ENCODE measurements around the gene RTL5.
A peak's percentile ranks its signal among the peaks of the same experiment; 100 is the strongest.

RTL5 gene

DNA sequence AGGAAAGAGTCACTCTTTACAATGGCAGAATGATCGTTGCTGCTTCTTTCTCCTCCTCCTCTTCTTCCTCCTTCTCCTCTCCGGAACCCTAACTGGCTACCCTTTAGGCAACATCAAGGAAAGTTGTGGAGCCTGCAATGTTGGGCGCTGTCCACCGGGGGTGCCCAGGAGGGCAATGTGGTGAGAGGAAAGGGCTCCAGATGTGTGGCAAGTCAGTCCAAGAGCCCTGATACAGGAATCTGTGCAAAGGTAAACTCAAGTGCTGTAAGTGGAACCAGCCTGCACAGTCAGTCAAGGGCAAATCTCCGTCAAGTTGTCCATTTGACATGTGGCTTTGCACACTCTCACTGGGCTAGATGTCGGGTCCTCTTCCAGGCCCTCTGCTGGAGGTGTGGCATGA is 2.8 kb downstream of the RTL5 start:
- no peak overlapping the region for H3K4me2 ChIP-seq (ENCODE audit: low read length)
- H3K9me3 ChIP-seq (replicated peaks; ENCODE audit: low read length): no peaks in the 10 kb centered on the region
- H3K9ac ChIP-seq (ENCODE audit: low read depth, low read length): no peak overlapping the region
- H3K4me1 ChIP-seq (ENCODE audit: control insufficient read depth, insufficient read depth, low read length): peaks cover 11% of the 10 kb centered on the region
- peaks cover 56% of the 10 kb centered on the region for H3K27me3 ChIP-seq (ENCODE audit: control insufficient read depth, insufficient read depth, low read length)
- no peak overlapping the region for H3K4me3 ChIP-seq (ENCODE audit: low read length)
- H3K36me3 ChIP-seq (ENCODE audit: insufficient read depth, low read length): no peaks in the 10 kb centered on the region

GRCh38 chrX:72128183-72128834 is 3.4 kb downstream of the RTL5 start:
- no peaks in the 10 kb centered on the region for H3K9me3 ChIP-seq (replicated peaks; ENCODE audit: low read length)
- H3K9ac ChIP-seq (ENCODE audit: low read depth, low read length): no peak overlapping the region
- H3K36me3 ChIP-seq (ENCODE audit: insufficient read depth, low read length): no peaks in the 10 kb centered on the region
- H3K4me3 ChIP-seq (ENCODE audit: low read length): no peak overlapping the region
- H3K4me2 ChIP-seq (ENCODE audit: low read length): no peak overlapping the region
- peaks cover 11% of the 10 kb centered on the region for H3K4me1 ChIP-seq (ENCODE audit: control insufficient read depth, insufficient read depth, low read length)
- H3K27me3 ChIP-seq (ENCODE audit: control insufficient read depth, insufficient read depth, low read length): peaks cover 50% of the 10 kb centered on the region

- H3K9me3 ChIP-seq (replicated peaks; ENCODE audit: low read length): no peaks in the 10 kb centered on the region
- no peaks in the 10 kb centered on the region for H3K36me3 ChIP-seq (ENCODE audit: insufficient read depth, low read length)
- H3K9ac ChIP-seq (ENCODE audit: low read depth, low read length): no peak overlapping the region
- no peak overlapping the region for H3K4me3 ChIP-seq (ENCODE audit: low read length)
- peaks cover 11% of the 10 kb centered on the region for H3K4me1 ChIP-seq (ENCODE audit: control insufficient read depth, insufficient read depth, low read length)
- H3K27me3 ChIP-seq (ENCODE audit: control insufficient read depth, insufficient read depth, low read length): peaks cover 40% of the 10 kb centered on the region
- H3K4me2 ChIP-seq (ENCODE audit: low read length): no peak overlapping the region
Measured at GRCh38 chrX:72127332-72127731, 4.4 kb downstream of the RTL5 start.

DNA sequence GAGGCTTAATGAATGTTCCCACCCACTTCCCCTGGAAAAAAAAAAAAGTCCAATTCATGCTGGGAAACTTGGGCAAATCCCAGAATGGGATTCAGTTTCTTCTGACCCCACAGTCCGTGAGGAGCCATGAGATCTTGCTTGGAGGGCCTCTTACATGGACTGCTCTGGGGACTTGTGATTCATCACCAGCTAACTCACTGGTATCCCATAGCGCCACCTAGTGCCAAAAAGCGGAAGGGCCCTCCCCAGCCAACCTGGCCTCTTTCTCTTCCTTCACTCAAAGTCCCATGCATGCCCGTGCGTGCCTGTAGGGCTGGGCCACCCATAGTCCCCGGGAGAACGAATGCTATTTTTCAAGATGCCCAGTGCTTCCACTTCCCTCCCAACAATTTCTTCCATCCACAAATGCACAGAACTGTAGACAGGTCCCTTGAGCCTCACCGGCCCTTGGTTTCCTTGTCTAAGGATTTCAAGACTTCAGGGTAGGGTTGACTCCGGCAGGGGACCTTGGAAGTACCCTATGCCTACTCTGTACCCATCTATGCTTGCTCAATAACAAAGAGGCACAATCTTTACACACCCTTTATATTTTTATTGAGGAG is 5.1 kb downstream of the RTL5 start:
- peaks cover 40% of the 10 kb centered on the region for H3K27me3 ChIP-seq (ENCODE audit: control insufficient read depth, insufficient read depth, low read length)
- H3K9me3 ChIP-seq (replicated peaks; ENCODE audit: low read length): no peaks in the 10 kb centered on the region
- H3K36me3 ChIP-seq (ENCODE audit: insufficient read depth, low read length): no peaks in the 10 kb centered on the region
- H3K4me3 ChIP-seq (ENCODE audit: low read length): no peak overlapping the region
- H3K4me1 ChIP-seq (ENCODE audit: control insufficient read depth, insufficient read depth, low read length): peaks cover 12% of the 10 kb centered on the region
- no peak overlapping the region for H3K9ac ChIP-seq (ENCODE audit: low read depth, low read length)
- H3K4me2 ChIP-seq (ENCODE audit: low read length): no peak overlapping the region

DNA sequence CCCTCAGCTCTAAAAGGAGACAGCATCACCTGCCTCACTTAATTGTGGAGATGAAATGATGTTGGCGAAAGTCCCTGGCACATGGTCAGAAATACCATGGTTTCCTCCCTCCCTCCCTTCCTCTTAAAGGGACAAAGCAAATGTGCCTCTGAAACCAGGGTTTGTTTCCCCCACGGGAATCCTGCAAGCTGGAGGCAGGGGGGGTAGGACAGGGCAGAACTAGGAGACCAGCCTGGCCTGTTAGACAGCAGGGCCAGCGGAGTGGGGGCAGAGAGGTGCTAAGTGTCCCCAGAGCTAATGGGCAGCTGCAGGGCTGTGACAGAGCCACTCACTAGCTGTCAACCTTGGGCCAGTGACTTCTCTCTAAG is 5.7 kb downstream of the RTL5 start:
- peaks cover 15% of the 10 kb centered on the region for H3K4me1 ChIP-seq (ENCODE audit: control insufficient read depth, insufficient read depth, low read length)
- H3K36me3 ChIP-seq (ENCODE audit: insufficient read depth, low read length): no peaks in the 10 kb centered on the region
- H3K4me3 ChIP-seq (ENCODE audit: low read length): no peak overlapping the region
- H3K9me3 ChIP-seq (replicated peaks; ENCODE audit: low read length): no peaks in the 10 kb centered on the region
- no peak overlapping the region for H3K9ac ChIP-seq (ENCODE audit: low read depth, low read length)
- H3K27me3 ChIP-seq (ENCODE audit: control insufficient read depth, insufficient read depth, low read length): peaks cover 40% of the 10 kb centered on the region
- no peak overlapping the region for H3K4me2 ChIP-seq (ENCODE audit: low read length)

DNA sequence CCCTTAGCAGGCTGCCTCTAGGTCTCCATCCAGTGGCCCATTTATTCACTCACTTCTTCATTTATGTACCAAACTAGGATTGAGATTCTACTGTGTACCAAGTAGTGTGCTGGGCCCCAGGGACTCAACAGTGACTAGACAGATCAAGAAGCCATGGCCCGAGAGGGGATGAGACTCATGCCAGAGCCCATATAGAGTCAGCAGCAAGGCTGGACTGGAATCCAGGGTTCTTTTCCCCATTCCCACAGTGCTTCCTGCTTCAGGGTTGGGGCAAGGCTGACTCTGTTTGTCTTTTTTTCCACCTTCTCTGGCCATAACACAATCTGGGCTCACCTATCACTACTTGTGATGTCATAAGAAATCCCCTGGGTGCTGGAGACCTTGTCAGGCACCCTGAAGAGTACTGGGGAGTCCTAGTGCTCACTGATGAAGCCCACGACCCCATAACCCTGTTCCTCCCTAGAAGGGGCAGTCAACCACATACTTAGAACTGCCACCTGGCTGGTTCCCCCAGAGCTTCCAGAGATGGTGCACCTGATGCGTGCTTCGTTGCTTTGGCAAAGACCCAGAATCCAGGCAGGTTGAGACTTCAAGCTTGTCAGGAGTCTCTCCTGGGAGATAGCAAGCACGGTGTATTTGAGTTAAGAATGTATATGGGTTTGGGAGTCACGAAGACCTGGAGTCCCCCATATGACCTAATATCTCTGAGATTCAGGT is 6.2 kb downstream of the RTL5 start:
- Histone ChIP-seq H3K9ac (ENCODE audit: low read depth, low read length) (no peak overlapping the region), H3K4me1 (ENCODE audit: control insufficient read depth, insufficient read depth, low read length) (peaks cover 18% of the 10 kb centered on the region)

DNA sequence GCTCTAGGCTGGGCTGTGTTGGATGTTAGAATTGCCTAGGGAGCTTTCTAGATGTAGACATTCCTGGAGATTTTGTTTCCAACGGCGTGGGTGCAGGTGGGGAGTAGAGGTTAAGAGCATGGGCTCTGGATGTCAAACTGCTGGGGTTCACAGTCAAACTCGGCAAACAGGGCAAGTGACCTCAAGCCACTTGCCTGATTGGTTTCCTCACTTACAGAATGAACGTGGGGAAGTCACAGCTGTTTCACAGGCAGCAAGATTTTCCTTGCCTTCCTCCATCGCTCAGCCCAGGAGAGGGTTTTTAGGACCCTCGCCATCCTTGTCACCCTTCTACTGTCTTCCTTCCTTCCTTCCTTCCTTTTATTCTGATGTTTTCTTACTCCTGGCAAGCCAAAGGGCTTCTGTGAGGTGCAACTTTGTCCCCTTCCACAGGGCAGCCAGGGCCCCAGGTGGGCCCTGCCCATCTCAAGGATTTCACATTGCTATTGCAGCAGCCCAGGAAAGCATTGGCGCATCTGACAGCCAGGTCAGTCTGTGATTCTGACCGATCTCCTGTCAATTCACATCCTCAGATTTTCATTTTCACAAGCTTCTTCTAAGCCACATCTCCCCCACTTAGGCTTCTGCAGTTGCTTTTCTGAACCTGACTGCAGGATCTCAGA is 7.0 kb downstream of the RTL5 start:
- Histone ChIP-seq H3K9me3 (replicated peaks; ENCODE audit: low read length) (no peaks in the 10 kb centered on the region), H3K4me2 (ENCODE audit: low read length) (no peak overlapping the region), H3K9ac (ENCODE audit: low read depth, low read length) (no peak overlapping the region), H3K27me3 (ENCODE audit: control insufficient read depth, insufficient read depth, low read length) (peaks cover 44% of the 10 kb centered on the region), H3K4me3 (ENCODE audit: low read length) (no peak overlapping the region), H3K4me1 (ENCODE audit: control insufficient read depth, insufficient read depth, low read length) (peaks cover 18% of the 10 kb centered on the region), H3K36me3 (ENCODE audit: insufficient read depth, low read length) (no peaks in the 10 kb centered on the region)

More for the DNA sequence above, 6.2 kb downstream of the RTL5 start:
- Histone ChIP-seq H3K4me2 (ENCODE audit: low read length) (no peak overlapping the region), H3K4me3 (ENCODE audit: low read length) (no peak overlapping the region), H3K9me3 (replicated peaks; ENCODE audit: low read length) (no peaks in the 10 kb centered on the region), H3K36me3 (ENCODE audit: insufficient read depth, low read length) (no peaks in the 10 kb centered on the region), H3K27me3 (ENCODE audit: control insufficient read depth, insufficient read depth, low read length) (peaks cover 39% of the 10 kb centered on the region)

DNA sequence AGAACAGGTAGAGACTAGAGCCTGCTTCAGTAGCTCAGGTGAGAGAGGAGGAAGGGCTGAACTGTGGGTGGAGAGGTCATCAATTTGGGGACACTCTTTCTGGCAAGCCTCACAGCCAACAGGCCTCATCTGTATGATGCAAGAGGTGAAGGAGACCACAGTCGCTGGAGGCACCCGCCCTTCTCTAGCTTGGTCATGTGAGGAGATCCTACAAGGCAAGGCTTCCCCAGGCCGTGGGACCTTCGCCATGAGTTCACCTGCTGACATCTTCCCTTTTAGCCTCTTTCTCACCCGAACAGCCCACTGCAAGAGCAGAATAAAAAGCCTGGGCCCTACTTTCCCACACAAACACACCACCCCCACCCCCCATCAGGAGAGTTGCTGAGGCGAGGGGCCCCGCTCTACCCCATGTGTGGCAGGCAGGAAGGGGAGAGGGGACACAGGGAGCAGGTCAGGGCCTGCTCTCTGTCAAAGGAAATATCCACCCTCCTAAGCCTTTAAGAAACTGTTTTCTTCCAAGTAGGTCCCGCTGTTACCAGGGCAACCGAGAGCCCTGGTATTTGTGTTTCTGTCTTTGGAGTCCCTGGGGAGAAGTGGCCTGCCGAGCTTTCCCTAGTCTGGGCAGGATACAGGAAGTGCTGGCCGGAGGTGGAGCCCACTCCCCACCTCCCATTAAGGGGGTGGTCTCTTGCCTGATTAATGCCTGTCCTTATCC is 8.1 kb downstream of the RTL5 start:
- peaks cover 18% of the 10 kb centered on the region for H3K4me1 ChIP-seq (ENCODE audit: control insufficient read depth, insufficient read depth, low read length)
- H3K27me3 ChIP-seq (ENCODE audit: control insufficient read depth, insufficient read depth, low read length): peaks cover 43% of the 10 kb centered on the region
- no peaks in the 10 kb centered on the region for H3K9me3 ChIP-seq (replicated peaks; ENCODE audit: low read length)
- H3K36me3 ChIP-seq (ENCODE audit: insufficient read depth, low read length): no peaks in the 10 kb centered on the region
- H3K4me3 ChIP-seq (ENCODE audit: low read length): no peak overlapping the region
- H3K4me2 ChIP-seq (ENCODE audit: low read length): no peak overlapping the region
- no peak overlapping the region for H3K9ac ChIP-seq (ENCODE audit: low read depth, low read length)

DNA sequence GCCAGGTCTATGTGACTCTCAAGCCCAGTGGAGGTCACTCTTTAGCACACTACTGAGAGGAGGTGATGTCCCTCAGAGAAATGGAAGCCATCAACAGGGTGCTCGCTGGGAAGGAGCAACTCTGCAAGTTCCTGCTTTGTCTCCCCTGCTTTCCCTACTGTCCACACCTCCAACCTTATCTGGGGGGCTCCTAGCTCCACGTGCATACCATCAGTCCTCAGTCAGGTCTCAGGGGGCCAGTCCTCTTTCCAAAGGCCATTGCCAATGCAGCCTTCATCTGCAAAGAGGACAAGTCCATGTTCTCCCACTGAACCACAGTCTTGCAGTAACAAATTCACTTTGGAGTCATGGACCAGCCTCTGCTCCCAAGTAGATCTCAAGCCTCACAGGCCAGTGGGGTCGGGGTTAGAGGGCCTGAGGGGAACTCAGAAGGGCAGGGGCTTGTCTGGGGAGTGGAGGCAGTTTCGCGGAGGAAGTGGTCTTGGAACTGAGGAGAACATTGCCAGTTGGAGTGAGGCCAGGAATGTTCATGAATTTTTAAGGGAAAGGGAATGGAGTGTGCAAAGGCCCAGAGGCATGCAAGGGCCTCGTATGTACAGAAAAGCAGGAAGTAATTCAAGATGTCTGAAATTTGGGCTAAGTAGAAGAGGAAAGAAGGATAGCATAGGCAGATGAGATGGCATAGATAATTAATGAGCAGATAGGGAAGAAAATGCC is 8.9 kb downstream of the RTL5 start:
- no peak overlapping the region for H3K4me3 ChIP-seq (ENCODE audit: low read length)
- no peak overlapping the region for H3K9ac ChIP-seq (ENCODE audit: low read depth, low read length)
- no peaks in the 10 kb centered on the region for H3K9me3 ChIP-seq (replicated peaks; ENCODE audit: low read length)
- no peak overlapping the region for H3K4me2 ChIP-seq (ENCODE audit: low read length)
- H3K27me3 ChIP-seq (ENCODE audit: control insufficient read depth, insufficient read depth, low read length): peaks cover 38% of the 10 kb centered on the region
- peaks cover 18% of the 10 kb centered on the region for H3K4me1 ChIP-seq (ENCODE audit: control insufficient read depth, insufficient read depth, low read length)
- H3K36me3 ChIP-seq (ENCODE audit: insufficient read depth, low read length): no peaks in the 10 kb centered on the region

- Histone ChIP-seq H3K36me3 (ENCODE audit: insufficient read depth, low read length) (no peaks in the 10 kb centered on the region), H3K9me3 (replicated peaks; ENCODE audit: low read length) (no peaks in the 10 kb centered on the region), H3K9ac (ENCODE audit: low read depth, low read length) (no peak overlapping the region), H3K27me3 (ENCODE audit: control insufficient read depth, insufficient read depth, low read length) (peaks cover 43% of the 10 kb centered on the region), H3K4me1 (ENCODE audit: control insufficient read depth, insufficient read depth, low read length) (peaks cover 18% of the 10 kb centered on the region), H3K4me2 (ENCODE audit: low read length) (peak overlapping the region; percentile 58), H3K4me3 (ENCODE audit: low read length) (no peak overlapping the region)
Measured at GRCh38 chrX:72121383-72121782, 10.3 kb downstream of the RTL5 start.
